Measurements from ENCODE around the gene PLXNB1.

GRCh38 chr3:48446425-48447193 lies 16.7 kb upstream of the PLXNB1 start, which contains the start of gene ATRIP:
- TF ChIP-seq YY1 (IDR thresholded peaks at IDR 0.05; ENCODE audit: insufficient read depth, insufficient read length) = no peak
- no peak for TF ChIP-seq SUZ12 (IDR thresholded peaks at IDR 0.05; ENCODE audit: extremely low read depth, insufficient read depth, insufficient read length)

All from NT2/D1 (cell line).